Activated CD8-positive, alpha-beta memory T cell treated with anti-CD3 and anti-CD28 coated beads for 36 hours (primary cell): ENCODE measurements around the gene ATP5F1A. TPM values are rescaled to one million over a fixed set of nuclear protein-coding genes. Genes with fewer than 3 reads are reported as not detected.

Experiments
- CTCF ChIA-PET: fragments of 350-600 bp; sonication (Branson Sonifier 250); formaldehyde crosslinking; loops from one replicate; lab custom pipeline; 2021; ENCODE audit warnings: antibody characterized with exemption; lab: Charles Lee
- POLR2A ChIA-PET: fragments of 350-600 bp; sonication (Branson Sonifier 250); formaldehyde crosslinking; loops from one replicate; lab custom pipeline; 2021; ENCODE audit warnings: antibody characterized with exemption; lab: Charles Lee
- total RNA-seq, 2 experiments: library from RNA; stranded (reverse); gene quantifications; one replicate each; pipeline ENCODE4 v1.2.3, GENCODE V29; 2021

The ATP5F1A gene
- total RNA-seq, 2 experiments from 2014 or later = 485 to 505 TPM

DNA sequence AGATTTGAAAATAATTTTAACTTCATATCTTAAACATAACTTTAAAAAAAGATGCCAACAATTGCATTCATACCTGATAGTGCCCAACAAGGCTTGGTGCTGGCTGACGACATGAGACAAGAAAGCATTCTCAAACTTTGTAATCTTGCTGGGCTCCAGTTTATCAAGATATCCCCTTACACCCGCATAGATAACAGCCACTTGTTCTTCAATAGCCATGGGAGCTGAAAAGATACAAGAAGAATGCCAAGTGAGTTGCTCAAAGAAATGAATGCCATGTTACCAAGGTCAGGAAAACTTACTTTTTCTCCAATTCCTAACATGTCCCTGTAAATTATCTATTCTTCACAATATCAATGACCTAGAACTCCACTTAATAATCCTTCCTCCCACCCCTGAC, 13.7 kb downstream of the ATP5F1A start:
- ChIA-PET CTCF (interaction anchor here (0.6 to 1.3 kb wide), 3 partner anchors 11 to 163 kb away, joined by 3 to 4 read pairs (median 4); no protein-coding TSS in a partner anchor), POLR2A (no interaction called here)

DNA sequence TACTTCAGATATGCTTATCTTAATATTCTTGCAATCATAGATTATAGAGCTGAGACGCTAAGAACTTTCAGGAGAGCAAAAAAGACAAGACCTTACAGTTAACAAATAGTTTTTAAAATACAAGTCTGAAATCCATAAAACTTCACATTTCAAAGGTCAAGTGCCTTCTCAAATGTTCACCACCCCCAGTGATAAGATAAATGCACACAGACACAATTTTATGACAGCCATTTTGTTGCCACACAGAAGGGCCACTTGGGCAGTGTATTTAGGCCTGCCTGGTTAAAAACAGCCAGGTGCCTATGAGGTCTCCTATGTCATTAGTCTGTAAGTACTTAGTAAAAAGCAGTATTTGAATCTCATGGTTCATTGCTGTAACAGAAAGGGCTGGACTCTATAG, 17.9 kb downstream of the ATP5F1A start:
- POLR2A ChIA-PET = no interaction called here
- CTCF ChIA-PET = interaction anchor here (0.6 kb wide), 1 partner anchor 207 kb away, joined by 3 read pairs; no protein-coding TSS in a partner anchor

- ChIA-PET CTCF (interaction anchor here (0.6 kb wide), 1 partner anchor 206 kb away, joined by 3 read pairs; no protein-coding TSS in a partner anchor), POLR2A (no interaction called here)
Measured at GRCh38 chr18:46079336-46079735, 18.8 kb downstream of the ATP5F1A start.

GRCh38 chr18:46073474-46074331, 24.4 kb downstream of the ATP5F1A start:
- CTCF ChIA-PET = interaction anchor here (0.6 to 1.7 kb wide), 14 partner anchors 10 to 351 kb away, joined by 3 to 6 read pairs (median 3); no protein-coding TSS in a partner anchor

DNA sequence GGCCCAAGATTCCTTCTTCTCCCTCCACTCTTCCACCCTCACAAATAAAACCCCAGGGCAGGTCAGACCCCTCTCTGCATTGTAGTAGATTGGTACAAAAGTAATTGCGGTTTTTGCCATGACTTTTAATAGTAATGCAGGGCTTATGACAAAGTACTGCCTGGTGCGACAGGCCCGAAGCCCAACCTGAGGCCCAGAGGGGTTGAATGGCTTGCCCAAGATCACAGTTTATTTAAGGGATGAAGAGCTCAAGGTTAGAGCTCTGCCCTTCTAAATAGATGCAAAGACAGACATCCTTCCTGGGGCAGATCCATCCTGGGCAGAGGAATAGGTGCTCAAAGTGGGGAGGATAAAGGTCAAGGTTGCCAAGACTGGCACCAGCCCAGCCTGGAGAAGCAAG, 25.1 kb downstream of the ATP5F1A start:
- ChIA-PET CTCF (interaction anchor here (1.0 to 2.0 kb wide), 8 partner anchors 83 to 408 kb away, joined by 3 to 6 read pairs (median 4); no protein-coding TSS in a partner anchor), POLR2A (interaction anchor here (1.4 kb wide), 1 partner anchor 59 kb away, joined by 6 read pairs; no protein-coding TSS in a partner anchor)

More at GRCh38 chr18:46073474-46074331, 24.4 kb downstream of the ATP5F1A start:
- POLR2A ChIA-PET = interaction anchor here (1.4 kb wide), 1 partner anchor 60 kb away, joined by 6 read pairs; no protein-coding TSS in a partner anchor

GRCh38 chr18:46072376-46072867, 25.7 kb downstream of the ATP5F1A start:
- ChIA-PET POLR2A (no interaction called here), CTCF (interaction anchor here (1.0 to 2.0 kb wide), 8 partner anchors 13 to 408 kb away, joined by 3 to 6 read pairs (median 4); no protein-coding TSS in a partner anchor)

DNA sequence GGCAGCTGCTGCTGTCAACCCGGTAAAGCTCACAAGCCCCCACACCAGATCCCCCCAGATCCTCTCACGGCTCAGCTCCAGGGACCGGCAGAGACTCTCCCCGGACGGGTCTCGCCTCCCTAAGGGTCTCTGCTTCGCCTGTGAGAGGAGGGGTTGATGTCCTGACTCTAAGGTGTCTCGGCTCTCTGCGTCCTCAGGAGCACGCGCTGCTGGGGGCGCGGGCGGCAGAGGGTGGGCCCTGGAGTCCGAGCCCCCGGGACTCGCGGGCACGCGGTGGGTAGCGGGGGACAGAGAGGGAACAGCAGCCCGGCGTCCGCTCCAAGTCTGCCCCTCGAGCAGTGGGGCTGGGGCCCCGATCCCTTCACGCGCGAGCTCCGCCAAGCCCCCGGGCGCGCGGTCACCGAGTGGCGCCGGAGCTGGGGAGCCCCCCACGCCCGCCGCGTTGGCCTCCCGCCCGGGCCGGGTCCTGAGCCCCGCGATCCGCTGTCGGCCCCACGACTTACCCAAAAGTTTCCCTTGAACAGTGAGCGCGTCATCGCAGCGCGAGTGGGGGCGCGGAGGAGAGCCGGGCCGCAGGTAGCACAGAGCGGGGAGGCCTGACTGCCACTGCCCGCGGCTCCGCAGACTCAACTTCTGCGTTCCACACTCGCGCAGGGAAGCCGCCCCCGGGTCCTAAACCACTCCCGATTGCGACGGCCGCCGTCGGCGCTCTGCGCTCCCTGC, 26.3 kb downstream of the ATP5F1A start, which contains the start of gene PSTPIP2:
PSTPIP2 (minus strand) TSS at position 608 of the 723 bp plus-strand sequence; CDS start at position 536, 72 bp downstream.
- POLR2A ChIA-PET = interaction anchor here (0.6 to 1.0 kb wide), 2 partner anchors 26 to 141 kb away, joined by 4 read pairs; partner anchors contain the start of gene ATP5F1A
- CTCF ChIA-PET = interaction anchor here (1.0 to 2.0 kb wide), 6 partner anchors 11 to 407 kb away, joined by 3 to 6 read pairs (median 4); no protein-coding TSS in a partner anchor

- ChIA-PET CTCF (interaction anchor here (1.0 to 2.0 kb wide), 5 partner anchors 12 to 406 kb away, joined by 3 to 6 read pairs (median 3); no protein-coding TSS in a partner anchor), POLR2A (interaction anchor here (0.6 to 1.0 kb wide), 3 partner anchors 27 to 142 kb away, joined by 3 to 4 read pairs (median 4); partner anchors contain the start of gene ATP5F1A)
Measured at GRCh38 chr18:46070815-46071652, 27.1 kb downstream of the ATP5F1A start.

DNA sequence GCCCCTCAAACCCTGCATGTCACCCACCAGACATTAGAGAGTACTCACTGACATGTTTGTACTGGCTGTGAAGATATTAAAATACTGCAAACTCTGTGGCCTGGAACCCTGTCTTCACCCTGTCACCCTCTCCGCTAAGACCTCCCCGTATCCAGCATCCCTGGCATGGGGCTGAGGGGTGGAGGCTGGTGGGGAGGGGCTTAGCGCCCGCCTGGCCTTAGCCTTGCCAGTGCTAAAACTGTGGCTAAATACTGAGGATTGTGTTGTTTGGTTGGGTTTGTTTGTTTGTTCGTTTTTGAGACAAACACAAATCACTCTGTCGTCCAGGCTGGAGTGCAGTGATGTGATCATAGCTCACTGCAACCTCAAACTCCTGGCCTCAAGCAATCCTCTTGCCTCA, 27.9 kb downstream of the ATP5F1A start:
- ChIA-PET CTCF (interaction anchor here (0.6 kb wide), 1 partner anchor 48 kb away, joined by 4 read pairs; no protein-coding TSS in a partner anchor), POLR2A (interaction anchor here (0.6 kb wide), 1 partner anchor 55 kb away, joined by 3 read pairs; no protein-coding TSS in a partner anchor)

GRCh38 chr18:46069524-46069923, 28.6 kb downstream of the ATP5F1A start:
- CTCF ChIA-PET = no interaction called here
- POLR2A ChIA-PET = no interaction called here

- ChIA-PET POLR2A (no interaction called here), CTCF (no interaction called here)
Measured at GRCh38 chr18:46068763-46069162, 29.3 kb downstream of the ATP5F1A start.

DNA sequence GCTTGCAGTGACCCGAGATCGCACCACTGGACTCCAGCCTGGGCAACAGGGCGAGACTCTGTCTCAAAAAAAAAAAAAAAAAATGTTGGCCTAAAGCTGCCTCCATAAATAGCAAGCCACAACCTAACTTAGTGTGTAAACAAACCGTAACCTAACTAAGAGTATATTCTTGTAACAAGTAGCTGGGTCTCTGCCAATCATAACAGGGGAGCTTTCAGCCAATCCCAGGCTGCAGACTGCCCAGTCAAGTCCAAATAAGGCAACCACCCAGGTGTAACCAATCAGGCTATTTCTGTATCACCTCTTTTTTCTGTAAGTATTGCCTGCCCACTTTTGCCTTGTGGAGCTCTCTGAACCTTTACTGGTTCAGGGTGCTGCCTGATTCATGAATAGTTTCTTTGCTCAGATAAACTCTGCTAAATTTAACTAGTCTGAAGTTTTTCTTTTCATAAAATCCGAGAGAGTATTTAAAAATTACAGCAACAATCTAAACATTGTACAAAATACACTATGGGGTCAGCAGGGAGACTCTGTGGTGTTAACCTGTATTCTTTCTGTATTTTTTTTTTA, 30.6 kb downstream of the ATP5F1A start:
- CTCF ChIA-PET = interaction anchor here (0.6 to 0.7 kb wide), 2 partner anchors 127 to 1193 kb away, joined by 3 read pairs; no protein-coding TSS in a partner anchor
- POLR2A ChIA-PET = no interaction called here

- CTCF ChIA-PET = no interaction called here
Measured at GRCh38 chr18:46062781-46063180, 35.3 kb downstream of the ATP5F1A start.

DNA sequence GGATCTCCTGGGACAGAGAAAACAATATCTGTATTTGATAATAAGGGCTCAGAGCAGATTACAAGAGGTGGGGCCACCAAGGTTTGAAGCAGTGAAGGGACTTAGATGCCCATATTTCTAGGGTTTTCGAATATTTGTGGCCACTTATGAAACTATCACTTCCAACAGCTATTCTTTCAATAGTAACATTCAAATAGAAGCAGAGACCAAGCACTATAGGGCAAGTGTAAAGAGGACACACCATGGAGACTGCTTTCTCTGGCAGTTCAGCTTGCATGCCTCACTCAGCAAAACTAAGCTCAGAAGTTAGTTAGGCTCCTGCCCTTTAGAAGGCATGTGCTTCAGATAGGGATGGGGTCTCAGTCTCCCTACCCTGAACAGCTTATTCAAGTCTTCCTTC, 36.3 kb downstream of the ATP5F1A start:
- ChIA-PET POLR2A (no interaction called here), CTCF (interaction anchor here (0.5 to 1.1 kb wide), 3 partner anchors 35 to 396 kb away, joined by 3 to 6 read pairs (median 3); no protein-coding TSS in a partner anchor)

More at GRCh38 chr18:46062781-46063180, 35.3 kb downstream of the ATP5F1A start:
- POLR2A ChIA-PET = no interaction called here

DNA sequence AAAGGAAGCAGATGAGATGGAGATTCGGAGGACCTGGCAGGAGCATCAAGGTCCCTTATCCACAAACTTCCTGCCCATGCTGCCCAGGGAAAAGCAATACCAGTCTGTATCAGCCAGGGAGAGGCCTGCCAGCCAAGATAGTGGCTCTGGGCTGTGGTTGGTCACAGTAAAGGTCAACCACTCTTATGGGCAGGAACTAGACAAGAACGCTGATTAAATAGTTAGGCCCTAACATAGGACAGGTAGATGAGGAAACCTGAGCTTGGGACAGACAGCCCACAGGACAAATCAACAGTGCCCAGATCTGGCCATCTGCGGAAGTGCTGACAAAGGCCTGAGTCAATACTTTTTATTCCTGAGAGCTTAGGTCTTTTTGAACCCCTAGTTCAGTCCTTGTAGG, 36.7 kb downstream of the ATP5F1A start:
- ChIA-PET CTCF (interaction anchor here (0.5 to 1.1 kb wide), 3 partner anchors 36 to 396 kb away, joined by 3 to 6 read pairs (median 3); no protein-coding TSS in a partner anchor), POLR2A (no interaction called here)

GRCh38 chr18:46060359-46060841, 37.7 kb downstream of the ATP5F1A start:
- ChIA-PET POLR2A (no interaction called here), CTCF (no interaction called here)

GRCh38 chr18:46055838-46056230, 42.3 kb downstream of the ATP5F1A start:
- CTCF ChIA-PET = interaction anchor here (0.5 kb wide), 1 partner anchor 390 kb away, joined by 4 read pairs; no protein-coding TSS in a partner anchor
- POLR2A ChIA-PET = interaction anchor here (0.7 kb wide), 1 partner anchor 118 kb away, joined by 3 read pairs; no protein-coding TSS in a partner anchor
